OCI-LY7 (cell line): Measurements from ENCODE around the gene LRP1B. TPM values are rescaled to one million over a fixed set of nuclear protein-coding genes. Genes with fewer than 3 reads are reported as not detected.

Experiments
- BruUV-seq: library from RNA; stranded (reverse); fragments of 400-500 nt; replicated peaks from 2 replicates; lab custom pipeline; 2021; lab: Mats Ljungman, UMichigan
- CTCF ChIA-PET: fragments of 300-600 bp; sonication (Branson Sonifier 250); formaldehyde crosslinking; loops from one replicate; lab custom pipeline; 2022; ENCODE audit warnings: antibody characterized with exemption; ENCODE audit not compliant: unreplicated experiment; lab: Charles Lee
- POLR2A ChIA-PET: fragments of 300-600 bp; sonication (Branson Sonifier 250); formaldehyde crosslinking; loops from one replicate; lab custom pipeline; 2022; ENCODE audit warnings: antibody characterized with exemption; lab: Charles Lee
- DNase-seq: peaks from one replicate; pipeline ENCODE4 v3.0.0-alpha.2; 2015; ENCODE audit warnings: low spot score
- H2AFZ ChIP-seq: fragments of 200-600 bp; sonication (generic), shearing (Covaris generic); 2 replicates; pipeline ENCODE4 v1.6.1; 2014; ENCODE audit warnings: mild to moderate bottlenecking, antibody characterized with exemption, low read length, moderate library complexity
- H3K27ac ChIP-seq: fragments of 200-600 bp; sonication (generic); 2 replicates; pipeline ENCODE4 v1.5.1; 2014; ENCODE audit warnings: mixed run types, low read depth, mild to moderate bottlenecking, moderate library complexity, low read length, inconsistent platforms; ENCODE audit not compliant: poor library complexity, severe bottlenecking
- H3K36me3 ChIP-seq: fragments of 200-600 bp; sonication (generic); 2 replicates; pipeline ENCODE4 v1.6.1; 2014; ENCODE audit warnings: mild to moderate bottlenecking, antibody characterized with exemption, low read length, moderate library complexity, mixed read lengths; ENCODE audit not compliant: insufficient read depth
- H3K4me1 ChIP-seq: fragments of 200-600 bp; sonication (generic); 2 replicates; pipeline ENCODE4 v1.5.1; 2014; ENCODE audit warnings: mild to moderate bottlenecking, low read length; ENCODE audit not compliant: insufficient read depth, poor library complexity, severe bottlenecking
- H3K4me2 ChIP-seq: fragments of 200-600 bp; sonication (generic); 2 replicates; pipeline ENCODE4 v1.6.1; 2014; ENCODE audit warnings: mild to moderate bottlenecking, low read length
- H3K4me3 ChIP-seq: fragments of 200-600 bp; sonication (generic); 2 replicates; pipeline ENCODE4 v1.5.1; 2014; ENCODE audit warnings: mild to moderate bottlenecking, low read depth, low read length; ENCODE audit not compliant: poor library complexity, severe bottlenecking
- H3K79me2 ChIP-seq: fragments of 200-600 bp; sonication (generic); 2 replicates; pipeline ENCODE4 v1.6.1; 2016; ENCODE audit warnings: low read depth, mild to moderate bottlenecking, low read length, moderate library complexity, mixed read lengths; ENCODE audit not compliant: insufficient read depth
- H3K9me2 ChIP-seq: fragments of 200-600 bp; sonication (generic); 2 replicates; pipeline ENCODE4 v1.6.1; 2016; ENCODE audit warnings: mild to moderate bottlenecking, low read length, mixed read lengths; ENCODE audit not compliant: insufficient read depth
- H3K9me3 ChIP-seq: fragments of 200-600 bp; sonication (generic); 2 replicates; pipeline ENCODE4 v1.6.1; 2014; ENCODE audit warnings: mild to moderate bottlenecking, mixed run types, low read length, mixed read lengths
- H4K20me1 ChIP-seq: fragments of 200-600 bp; sonication (generic); 2 replicates; pipeline ENCODE4 v1.6.1; 2014; ENCODE audit warnings: mild to moderate bottlenecking, antibody characterized with exemption, low read length, moderate library complexity, mixed read lengths; ENCODE audit not compliant: insufficient read depth
- CTCF ChIP-seq: fragments of 200-600 bp; sonication (generic); conservative IDR thresholded peaks from 2 replicates; pipeline ENCODE4 v1.5.1; 2014; ENCODE audit warnings: mild to moderate bottlenecking, antibody characterized with exemption, low read length, moderate library complexity, mixed read lengths
- EZH2phosphoT487 ChIP-seq: fragments of 200-600 bp; sonication (generic); IDR thresholded peaks from 2 replicates; pipeline ENCODE4 v1.6.1; 2018; ENCODE audit warnings: low read depth, borderline replicate concordance, mild to moderate bottlenecking, mixed run types, antibody characterized with exemption, low read length, moderate library complexity, mixed read lengths
- intact Hi-C: fragments of 100-400 bp; cut with micrococcal nuclease; formaldehyde crosslinking; loops from one replicate; pipeline ENCODE4 v1.10.0; 2022; ENCODE audit not compliant: unreplicated experiment
- total RNA-seq, 2 experiments: library from RNA; depleted of rRNA in 1 of 2; stranded (reverse); fragments of >200 nt in 1 of 2; shearing (Covaris generic) in 1 of 2; gene quantifications; 2 replicates each; pipeline ENCODE4 v1.2.3, GENCODE V29; 2014 to 2022

The LRP1B gene
- total RNA-seq, 2 experiments from 2014 or later: not detected

GRCh38 chr2:140455315-140455714 lies 1675.5 kb downstream of the LRP1B start:
- TF ChIP-seq CTCF: no peak
- TF ChIP-seq EZH2phosphoT487: no peak
- no peak for DNase-seq

GRCh38 chr2:140454717-140455116 lies 1676.1 kb downstream of the LRP1B start:
- Histone ChIP-seq H3K36me3 (no peaks in the 10 kb centered on the region), H3K9me3 (no peaks in the 10 kb centered on the region), H3K9me2 (no peaks in the 10 kb centered on the region), H3K4me1 (no peaks in the 10 kb centered on the region), H3K4me3 (no peak overlapping the region), H3K27ac (no peak overlapping the region), H2AFZ (no peak overlapping the region), H3K79me2 (no peaks in the 10 kb centered on the region), H3K4me2 (no peak overlapping the region), H4K20me1 (no peaks in the 10 kb centered on the region)
- TF ChIP-seq EZH2phosphoT487 (no peak), CTCF (no peak)
- DNase-seq: no peak
- CTCF ChIA-PET: no interaction called here
- POLR2A ChIA-PET: no interaction called here
- intact Hi-C loops: no loop called here
- BruUV-seq: no TSS peak

More at GRCh38 chr2:140455315-140455714, 1675.5 kb downstream of the LRP1B start:
- no peak overlapping the region for H3K4me2 ChIP-seq
- H4K20me1 ChIP-seq: no peaks in the 10 kb centered on the region
- no peaks in the 10 kb centered on the region for H3K9me3 ChIP-seq
- no peaks in the 10 kb centered on the region for H3K79me2 ChIP-seq
- no peak overlapping the region for H3K4me3 ChIP-seq
- no peaks in the 10 kb centered on the region for H3K4me1 ChIP-seq
- no peak overlapping the region for H2AFZ ChIP-seq
- no TSS peak for BruUV-seq
- ChIA-PET POLR2A (no interaction called here), CTCF (no interaction called here)
- no peaks in the 10 kb centered on the region for H3K9me2 ChIP-seq
- no peak overlapping the region for H3K27ac ChIP-seq
- intact Hi-C loops: no loop called here
- no peaks in the 10 kb centered on the region for H3K36me3 ChIP-seq

GRCh38 chr2:140451324-140451723 lies 1679.5 kb downstream of the LRP1B start:
- Histone ChIP-seq H3K4me1 (no peaks in the 10 kb centered on the region), H3K4me3 (no peak overlapping the region), H3K27ac (no peak overlapping the region), H3K4me2 (no peak overlapping the region), H4K20me1 (no peaks in the 10 kb centered on the region), H3K9me3 (no peaks in the 10 kb centered on the region), H3K36me3 (no peaks in the 10 kb centered on the region), H3K79me2 (no peaks in the 10 kb centered on the region), H2AFZ (no peak overlapping the region), H3K9me2 (no peaks in the 10 kb centered on the region)
- ChIA-PET POLR2A (interaction anchor here (0.5 kb wide), 1 partner anchor 68 kb away, joined by 4 read pairs; no protein-coding TSS in a partner anchor), CTCF (no interaction called here)
- no peak for DNase-seq
- intact Hi-C loops: no loop called here
- TF ChIP-seq EZH2phosphoT487 (no peak), CTCF (no peak)
- no TSS peak for BruUV-seq
